ENCODE results near the gene MGAT3. TPM values are rescaled to one million over a fixed set of nuclear protein-coding genes. Genes with fewer than 3 reads are reported as not detected.

The MGAT3 gene
- total and polyA plus RNA-seq, 2 of the 13 experiments (the other 11 are each of a cell fraction or from before 2014, with no cell fraction given): 0.11 to 0.15 TPM

- TF ChIP-seq ZBTB34 (CRISPR knock-in tag; IDR thresholded peaks at IDR 0.05) (no peak), ATF3 (CRISPR knock-in tag; IDR thresholded peaks at IDR 0.05) (no peak), TERF1 (CRISPR knock-in tag; IDR thresholded peaks at IDR 0.05) (no peak), SYNCRIP (IDR thresholded peaks at IDR 0.05; ENCODE audit: insufficient read depth, low read depth, low read length) (no peak), ZNF33B (CRISPR knock-in tag; IDR thresholded peaks at IDR 0.05) (no peak), CHD4 (IDR thresholded peaks at IDR 0.05; ENCODE audit: borderline replicate concordance, low read length) (no peak), HNRNPLL (IDR thresholded peaks at IDR 0.05; ENCODE audit: low read depth, low read length, poor library complexity, severe bottlenecking) (no peak), SSRP1 (CRISPR knock-in tag; IDR thresholded peaks at IDR 0.05) (no peak), ZBTB7A (CRISPR knock-in tag; IDR thresholded peaks at IDR 0.05) (0 out of 2 replicates have a peak, but pooled peaks have one; percentile 78), XBP1 (CRISPR knock-in tag; IDR thresholded peaks at IDR 0.05) (no peak), MTA1 (CRISPR knock-in tag; IDR thresholded peaks at IDR 0.05; ENCODE audit: borderline replicate concordance) (no peak), ZC3H13 (CRISPR knock-in tag; IDR thresholded peaks at IDR 0.05) (no peak), KIAA2018 (CRISPR knock-in tag; IDR thresholded peaks at IDR 0.05; ENCODE audit: borderline replicate concordance) (no peak), IRF2 (CRISPR knock-in tag; IDR thresholded peaks at IDR 0.05) (0 out of 2 replicates have a peak, but pooled peaks have one; percentile 22), ZNF317 (CRISPR knock-in tag; IDR thresholded peaks at IDR 0.05) (no peak; the same call in 1 of the 2 replicates), SMYD3 (CRISPR knock-in tag; IDR thresholded peaks at IDR 0.05) (no peak), ZNF350 (CRISPR knock-in tag; IDR thresholded peaks at IDR 0.05; ENCODE audit: borderline replicate concordance, low read depth) (no peak), CSRNP1 (CRISPR knock-in tag; IDR thresholded peaks at IDR 0.05) (no peak)
Observed at GRCh38 chr22:39534092-39534506, 77.3 kb downstream of the MGAT3 start (continued).
